ENCODE results near the gene CLBA1. TPM values are rescaled to one million over a fixed set of nuclear protein-coding genes. Genes with fewer than 3 reads are reported as not detected.

CLBA1 gene
- polyA plus RNA-seq, 4 donors, result 22.6 to 30.7 (median 25.1) TPM

DNA sequence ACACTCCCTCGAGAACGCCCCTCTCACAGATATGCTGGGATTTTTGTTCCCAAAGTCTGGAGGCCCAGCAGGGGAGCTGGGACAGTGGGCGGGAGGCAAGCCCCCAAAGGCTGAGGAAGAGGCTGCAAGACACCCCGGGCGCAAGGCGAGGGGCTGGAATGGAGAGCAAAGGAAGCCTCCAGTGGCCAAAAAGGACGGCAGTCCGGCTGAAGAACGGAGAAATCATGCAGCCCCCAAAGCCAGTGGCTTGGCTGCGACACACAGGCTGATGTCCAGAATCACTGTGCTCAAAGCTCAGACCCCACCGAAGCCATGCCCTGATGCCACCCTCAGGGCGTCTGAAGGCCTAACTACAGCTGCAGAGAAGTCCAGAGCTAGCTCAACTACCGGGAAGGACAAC, 10.9 kb downstream of the CLBA1 start:
- no peak for DNase-seq (ENCODE audit: low read depth in 4 of 4, low spot score in 3 of 4)

DNA sequence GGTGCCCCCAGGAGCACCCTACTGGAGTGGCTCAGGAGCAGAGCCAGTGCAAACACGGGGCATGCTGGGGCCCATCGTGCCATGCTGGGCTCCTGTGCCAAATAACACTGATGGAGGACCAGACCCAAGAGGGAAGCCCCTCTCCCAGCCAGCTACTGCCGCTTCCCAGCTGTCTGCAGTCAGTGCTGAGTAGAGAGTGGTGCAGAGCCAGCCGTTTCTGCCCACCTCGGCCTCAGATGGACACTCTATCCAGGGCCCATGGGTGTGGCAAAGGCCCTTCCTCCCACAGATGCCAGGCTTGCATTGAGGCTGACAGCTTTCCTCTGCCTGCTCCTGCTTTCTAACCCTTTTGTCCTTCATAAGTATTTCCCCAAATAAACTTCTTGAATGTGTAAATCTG, 13.2 kb downstream of the CLBA1 start:
- no peak for DNase-seq (ENCODE audit: low read depth in 4 of 4, low spot score in 3 of 4)

DNA sequence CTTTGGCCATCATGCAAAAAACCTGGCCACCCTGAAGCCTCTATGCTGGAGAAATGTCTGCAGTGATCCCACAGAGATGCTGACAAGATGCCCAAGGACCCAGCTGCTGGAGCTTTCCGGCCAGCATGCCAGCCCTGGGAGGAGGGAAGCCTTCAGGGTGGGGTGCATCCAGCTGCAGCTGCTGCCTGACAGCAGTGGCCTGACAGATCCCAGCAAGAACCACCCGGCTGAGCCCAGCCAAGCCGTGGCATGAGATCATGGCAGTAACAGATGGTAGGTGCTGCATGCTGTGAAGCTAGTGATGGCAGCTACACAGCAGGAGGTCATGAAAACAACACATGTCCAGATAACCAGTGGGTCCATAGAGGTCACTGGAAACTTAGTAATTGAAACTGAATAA, 13.8 kb downstream of the CLBA1 start:
- DNase-seq (ENCODE audit: low read depth in 4 of 4, low spot score in 3 of 4), result no peak

DNA sequence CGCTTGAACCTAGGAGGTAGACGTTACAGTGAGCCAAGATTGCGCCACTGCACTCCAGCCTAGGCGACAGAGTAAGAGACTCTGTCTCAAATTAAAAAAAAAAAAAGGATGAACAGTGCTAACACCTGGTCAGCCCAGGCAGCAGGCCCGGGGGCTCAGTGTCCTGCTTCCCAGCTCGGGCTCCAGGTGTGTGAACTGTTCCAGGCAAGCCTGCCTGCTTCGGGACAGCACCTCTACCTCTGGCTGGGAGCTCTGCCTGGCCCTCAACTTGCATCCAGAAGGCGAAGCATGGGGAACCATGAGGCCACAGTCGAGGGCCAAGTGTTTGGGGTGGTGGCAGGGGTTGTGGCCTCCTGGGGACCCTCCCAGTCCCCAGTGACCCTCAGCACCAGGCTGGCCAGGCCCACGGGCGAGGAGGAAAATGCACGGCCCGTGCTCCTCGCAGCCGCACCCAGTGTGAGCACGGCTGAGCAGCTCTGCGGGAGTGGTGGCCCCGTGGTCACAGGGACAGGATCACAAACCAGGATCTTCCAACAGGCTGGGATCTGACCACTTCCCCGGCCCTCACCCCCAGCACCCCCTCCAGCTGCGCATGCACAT, 19.8 kb downstream of the CLBA1 start:
- no peak for DNase-seq (ENCODE audit: low read depth in 4 of 4, low spot score in 3 of 4)

DNA sequence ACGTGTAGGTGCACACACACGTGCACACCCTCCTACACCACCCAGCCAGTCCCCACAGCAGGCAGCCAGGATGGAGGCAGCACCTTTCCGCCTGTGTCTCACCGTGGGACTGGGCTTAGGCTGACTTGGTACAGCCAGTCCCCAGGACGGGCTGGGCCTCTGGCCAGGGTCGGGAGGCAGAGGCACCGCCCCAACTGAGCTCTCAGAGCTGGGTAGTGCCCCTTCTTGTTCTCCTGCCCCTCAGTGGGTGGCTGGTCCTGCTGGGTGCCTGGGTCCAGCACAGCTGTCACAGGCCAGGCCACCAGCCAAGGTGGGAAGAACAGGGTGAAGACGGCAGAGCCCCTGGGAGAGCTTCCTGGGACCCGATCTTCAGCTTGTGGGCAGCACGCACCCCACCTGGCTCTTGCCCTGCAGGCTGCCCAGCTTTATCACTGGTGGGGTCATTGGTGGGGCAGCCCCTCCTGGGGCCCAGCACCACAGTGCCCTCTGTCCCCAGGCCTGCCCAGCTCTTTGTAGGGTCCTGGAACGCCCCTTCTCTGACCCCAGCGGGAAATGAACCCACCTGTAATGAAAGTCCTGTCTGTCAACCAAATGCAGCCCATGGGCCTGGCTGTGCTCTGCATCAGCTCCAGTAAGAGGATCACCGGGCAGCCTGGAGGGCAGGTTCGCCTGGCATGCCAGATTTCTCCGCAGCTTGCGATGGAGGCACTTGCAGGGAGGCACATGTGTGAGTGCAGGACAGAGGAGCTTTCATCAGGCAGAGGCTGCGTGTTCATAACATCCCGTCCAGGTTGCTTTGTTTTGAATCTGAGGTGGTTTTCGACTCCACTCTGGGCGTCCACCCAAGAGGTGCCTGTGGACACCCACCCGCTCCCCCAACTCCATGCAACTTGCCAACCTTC, 20.6 kb downstream of the CLBA1 start:
- DNase-seq (ENCODE audit: low read depth in 4 of 4, low spot score in 3 of 4), result no peak

DNA sequence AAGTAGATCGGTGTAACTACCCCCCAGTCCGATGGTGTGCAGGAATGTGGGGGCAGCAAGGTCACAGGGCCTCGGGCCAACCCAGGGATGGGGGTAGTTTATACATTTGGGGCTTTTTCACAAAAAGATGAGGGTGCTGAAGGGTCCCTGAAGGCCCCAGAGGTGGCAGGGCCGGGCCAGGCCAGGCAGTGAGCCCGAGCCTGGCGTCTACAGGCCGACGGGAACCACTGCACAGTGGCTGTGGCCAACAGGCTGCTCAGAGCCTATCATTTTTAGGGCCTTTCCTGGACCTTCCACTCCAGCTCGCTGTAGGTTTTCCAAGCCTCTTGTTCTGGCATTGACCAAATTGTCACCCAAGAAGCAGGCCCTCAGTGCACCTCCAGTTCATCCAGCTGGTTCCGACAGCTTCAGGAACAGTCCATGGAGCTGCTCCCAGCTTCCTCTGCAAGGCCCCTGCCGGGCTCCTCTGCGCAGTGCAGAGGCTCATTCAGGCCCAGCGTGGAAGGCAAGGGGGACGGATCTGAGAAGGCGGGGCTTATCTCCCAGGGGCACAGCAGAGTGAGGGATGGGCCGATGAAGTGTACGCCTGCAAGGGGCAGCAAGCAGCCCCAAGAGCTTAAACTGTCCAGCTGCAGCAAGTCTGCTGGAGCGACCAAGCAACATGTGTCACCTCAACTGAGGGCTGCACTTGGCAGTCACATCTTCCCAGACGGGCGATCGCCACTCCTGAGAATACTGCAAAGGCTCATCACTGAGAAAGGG, 21.4 kb downstream of the CLBA1 start:
- no peak for DNase-seq (ENCODE audit: low read depth in 4 of 4, low spot score in 3 of 4)

DNA sequence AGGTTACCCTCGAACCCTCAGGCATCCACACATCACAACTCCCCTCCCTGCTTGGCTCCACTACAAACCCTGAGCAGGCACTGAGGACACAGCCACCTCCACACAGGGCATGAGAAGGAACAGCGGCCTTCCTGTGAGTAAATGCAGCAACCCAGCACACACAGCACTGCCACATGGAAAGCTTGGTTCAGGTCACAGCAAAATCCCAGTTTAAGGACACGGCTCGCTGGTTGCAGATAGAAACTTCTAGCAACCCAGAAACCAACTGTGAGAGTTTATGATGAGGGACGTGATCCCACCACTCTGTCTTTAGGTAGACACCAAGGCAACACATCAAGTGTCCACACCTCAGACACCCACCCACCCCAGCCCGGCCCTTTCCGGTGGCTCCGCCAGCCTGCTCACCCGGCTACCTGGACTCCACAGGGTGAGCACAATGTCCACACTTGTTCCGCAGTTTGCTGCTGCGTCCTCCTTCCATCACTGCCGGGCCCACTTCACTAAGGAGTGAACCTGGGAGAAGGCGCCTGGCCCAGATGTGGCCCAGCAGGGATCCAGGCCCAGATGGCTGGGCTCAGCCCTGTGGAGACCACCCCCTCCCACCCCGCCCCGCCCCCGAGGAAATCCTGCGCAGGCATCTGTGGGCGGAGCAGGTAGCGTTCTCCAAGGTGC, 22.1 kb downstream of the CLBA1 start:
- DNase-seq (ENCODE audit: low read depth in 4 of 4, low spot score in 3 of 4), result no peak

DNA sequence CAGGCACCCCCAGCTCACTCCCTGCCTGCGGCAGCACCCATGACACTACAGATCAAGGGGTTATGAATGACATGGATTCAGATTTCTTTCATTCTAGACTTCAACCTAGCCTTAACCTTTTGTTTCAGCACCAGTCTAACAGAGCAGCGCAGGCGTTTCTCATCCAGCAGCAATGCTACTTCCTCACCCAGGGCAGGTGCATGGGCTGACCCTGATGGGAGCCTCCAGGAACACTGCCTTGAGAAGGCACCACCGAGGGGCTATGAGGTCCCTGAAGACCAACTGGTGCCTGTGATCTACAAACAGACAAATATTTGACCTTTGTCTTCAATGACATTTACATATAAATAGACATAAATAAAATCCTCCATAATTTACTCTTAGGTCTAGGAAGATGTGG, 24.5 kb downstream of the CLBA1 start:
- DNase-seq (ENCODE audit: low read depth in 4 of 4, low spot score in 3 of 4), result no peak

DNA sequence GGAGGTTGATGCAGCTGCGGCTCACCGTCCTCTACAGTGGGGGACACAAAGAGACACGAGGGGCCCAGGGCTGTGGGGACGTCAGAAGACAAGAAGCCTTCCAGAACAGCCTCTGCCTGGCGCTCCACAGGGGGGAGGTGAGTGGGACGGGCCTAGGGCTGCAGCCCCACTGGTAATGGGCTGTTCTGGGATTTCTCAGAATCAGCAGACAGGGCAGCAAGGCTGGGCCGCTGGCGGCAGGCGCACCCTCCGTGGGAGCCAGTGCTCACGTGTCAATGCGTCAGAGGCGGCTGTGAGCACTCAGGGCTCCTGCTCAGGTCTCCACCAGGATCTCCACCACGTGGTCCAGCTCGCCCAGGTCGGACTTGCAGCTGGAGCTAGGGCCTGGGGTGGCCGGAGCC, 25.3 kb downstream of the CLBA1 start:
- no peak for DNase-seq (ENCODE audit: low read depth in 4 of 4, low spot score in 3 of 4)

DNA sequence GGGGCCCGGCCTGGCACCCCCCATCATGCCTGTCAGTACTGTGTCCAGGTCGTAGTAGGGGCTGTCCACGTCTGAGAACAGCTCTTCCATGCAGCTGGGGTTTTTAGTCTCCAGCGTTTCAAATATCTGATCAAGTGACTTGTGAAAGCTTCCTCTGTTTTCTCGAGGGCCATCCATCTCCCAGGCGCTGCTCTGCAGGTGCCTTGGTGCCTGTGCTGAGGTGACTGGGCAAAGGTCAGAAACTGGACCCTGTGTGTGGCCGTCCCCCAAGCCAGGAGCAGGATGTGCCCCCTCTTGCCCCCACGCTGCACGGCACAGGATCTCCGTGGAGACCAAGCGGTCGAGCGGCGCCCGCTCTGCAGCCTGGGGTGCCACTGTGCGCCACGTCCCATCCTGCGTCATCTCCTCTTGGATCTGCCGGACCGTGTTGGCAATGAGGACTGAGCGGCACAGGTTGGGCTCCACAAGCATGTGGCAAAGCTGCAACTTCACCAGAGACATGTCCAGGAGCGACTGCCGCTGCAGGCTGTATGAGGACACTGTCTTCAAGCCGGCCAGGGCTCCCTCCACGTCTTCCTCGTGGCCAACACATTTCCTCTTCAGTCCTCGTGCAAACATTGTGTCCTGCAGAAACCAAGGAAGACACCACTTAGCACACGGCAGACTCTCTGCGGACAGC, 25.9 kb downstream of the CLBA1 start:
- DNase-seq (ENCODE audit: low read depth in 4 of 4, low spot score in 3 of 4), result no peak

DNA sequence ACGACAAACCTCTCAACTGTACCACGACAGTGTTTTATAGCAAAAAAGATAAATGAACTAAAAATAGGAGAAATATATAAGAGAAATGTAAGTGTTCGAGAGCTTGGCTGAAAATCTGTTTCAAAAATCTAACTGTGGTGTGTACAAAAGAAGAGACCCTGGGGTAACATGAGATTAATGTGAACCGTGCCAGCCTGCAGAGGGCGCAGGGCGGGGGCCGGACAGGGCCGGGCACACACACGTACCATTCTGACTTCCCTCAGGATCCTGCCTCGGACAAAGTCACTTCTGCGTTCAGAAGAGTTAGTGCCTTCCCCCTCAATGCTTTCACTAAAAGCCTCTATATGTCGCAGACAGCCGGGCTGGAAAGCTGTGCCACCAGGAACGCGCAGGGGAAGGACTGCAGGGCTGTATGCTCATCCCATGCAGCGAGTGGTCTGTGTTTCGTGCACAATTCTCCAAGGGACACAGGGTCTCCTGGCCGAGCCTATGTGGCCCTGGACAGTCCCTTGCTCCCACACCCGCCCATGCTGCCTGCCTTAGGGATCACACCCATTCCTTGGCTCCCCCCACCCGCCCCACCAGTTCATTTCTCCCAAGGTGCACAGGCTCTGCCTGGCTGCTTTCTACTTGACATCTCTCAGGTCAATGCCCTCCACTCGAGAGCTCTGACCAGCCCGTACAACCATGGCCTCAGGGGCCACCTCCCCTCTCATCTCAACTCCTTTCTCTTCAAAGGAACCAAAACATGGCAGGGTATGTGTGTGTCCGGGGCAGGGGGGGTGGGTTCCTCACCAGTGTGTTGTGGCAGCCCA, 26.8 kb downstream of the CLBA1 start:
- no peak for DNase-seq (ENCODE audit: low read depth in 4 of 4, low spot score in 3 of 4)

DNA sequence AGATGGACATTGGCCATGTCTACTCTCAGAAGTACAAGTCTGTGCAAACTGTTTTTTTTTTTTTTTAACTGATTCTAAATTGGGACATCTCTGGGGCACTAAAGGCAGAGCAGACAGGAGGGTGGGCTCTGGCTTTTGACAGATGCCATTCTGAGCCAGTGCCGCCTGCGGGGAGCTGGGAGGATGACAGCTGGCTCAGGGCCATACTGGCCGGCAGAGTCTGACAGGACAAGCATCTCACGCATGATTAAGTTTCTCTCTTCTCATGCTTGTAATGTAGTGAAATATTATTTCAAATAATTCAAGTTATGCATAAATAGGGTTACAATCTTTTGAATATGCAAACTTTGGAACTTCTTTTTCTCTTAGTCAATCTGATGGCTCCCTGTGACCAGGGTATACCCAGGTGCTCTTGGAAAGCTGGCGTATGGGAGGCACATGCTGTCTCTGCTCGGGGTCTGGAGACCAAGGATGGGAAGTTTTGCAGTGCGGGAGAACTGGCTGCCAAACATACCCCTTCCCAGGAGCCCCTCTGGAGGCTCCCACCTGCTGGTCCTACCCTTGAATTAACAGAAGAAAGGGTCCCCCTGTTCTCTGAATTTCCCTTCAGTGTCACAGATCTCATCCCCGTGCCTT, 27.7 kb downstream of the CLBA1 start:
- DNase-seq (ENCODE audit: low read depth in 4 of 4, low spot score in 3 of 4), result no peak

DNA sequence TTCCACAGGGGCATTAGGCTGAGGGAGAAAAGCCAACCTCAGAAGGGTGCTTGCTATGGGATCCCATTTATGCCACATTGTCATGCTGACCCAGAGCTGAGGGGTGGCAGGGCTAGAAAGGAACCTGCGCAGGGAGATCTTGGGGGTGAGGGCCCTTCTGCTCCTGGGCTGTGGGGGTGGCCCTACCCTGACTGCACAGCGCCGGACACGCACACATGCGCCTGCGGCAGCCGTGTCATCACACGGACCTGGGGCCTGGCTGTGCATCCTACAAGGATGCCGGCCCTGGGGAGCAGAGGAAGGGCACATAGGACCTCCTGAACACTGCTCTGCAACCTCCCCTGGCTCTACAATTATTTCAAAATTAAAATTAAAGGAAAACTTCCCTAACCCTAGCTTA, 28.4 kb downstream of the CLBA1 start:
- no peak for DNase-seq (ENCODE audit: low read depth in 4 of 4, low spot score in 3 of 4)

DNA sequence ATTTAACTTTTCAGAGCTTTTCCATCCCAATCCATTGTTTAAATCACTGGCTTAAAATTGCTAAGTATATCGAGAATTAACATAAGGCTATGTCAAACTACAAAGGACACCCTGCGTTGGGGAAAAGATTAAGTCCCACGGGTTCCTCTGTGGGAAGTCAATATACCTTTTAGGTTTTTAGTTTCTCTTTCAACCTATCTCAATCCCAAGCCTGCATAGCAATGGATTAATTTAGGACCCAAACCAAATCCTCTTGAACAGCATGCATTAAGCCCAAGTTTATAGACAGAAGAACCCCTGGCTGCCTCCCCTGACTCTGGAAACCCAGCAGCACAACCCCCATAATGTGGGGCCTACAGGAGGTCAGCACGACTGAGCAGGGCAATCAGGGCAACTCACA, 29.0 kb downstream of the CLBA1 start:
- DNase-seq (ENCODE audit: low read depth in 4 of 4, low spot score in 3 of 4), result no peak

DNA sequence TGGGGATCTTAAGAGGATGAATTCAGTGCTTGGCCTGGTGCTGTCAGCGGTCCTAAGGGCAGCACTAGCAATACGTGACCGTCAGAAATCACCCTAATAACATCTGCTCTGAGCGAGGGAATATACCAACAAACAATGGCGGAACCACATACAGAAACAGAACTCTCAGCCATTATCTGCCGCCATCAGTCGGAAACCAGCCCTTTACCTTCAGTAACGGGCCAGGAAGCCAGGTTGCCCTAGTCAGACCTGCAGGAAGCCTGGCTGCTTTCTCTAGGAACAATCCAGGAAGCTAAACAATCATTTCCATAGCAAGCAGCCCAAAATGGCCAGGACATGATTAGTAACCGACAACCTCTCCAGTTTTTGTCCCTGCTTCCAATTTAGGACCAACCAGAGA, 29.7 kb downstream of the CLBA1 start:
- DNase-seq (ENCODE audit: low read depth in 4 of 4, low spot score in 3 of 4), result no peak

DNA sequence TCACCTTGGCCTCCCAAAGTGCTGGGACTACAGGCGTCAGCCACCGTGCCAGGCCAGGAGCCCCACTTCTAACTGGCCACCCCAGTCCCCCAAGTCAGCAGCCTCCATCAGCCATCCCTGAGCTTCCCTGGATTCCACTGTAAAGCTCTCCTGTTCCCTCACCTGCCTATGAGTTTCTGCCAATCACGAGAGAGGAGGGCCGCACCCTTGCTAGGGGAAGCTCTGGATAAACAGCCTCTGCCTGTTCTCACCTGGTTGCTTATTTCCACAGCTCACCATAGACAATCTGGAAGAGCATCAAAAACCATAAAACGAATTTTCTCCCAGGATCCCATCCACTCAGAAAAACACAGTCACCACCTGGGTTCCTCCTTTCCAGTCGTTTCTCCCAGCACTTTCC, 30.3 kb downstream of the CLBA1 start:
- DNase-seq (ENCODE audit: low read depth in 4 of 4, low spot score in 3 of 4), result no peak

DNA sequence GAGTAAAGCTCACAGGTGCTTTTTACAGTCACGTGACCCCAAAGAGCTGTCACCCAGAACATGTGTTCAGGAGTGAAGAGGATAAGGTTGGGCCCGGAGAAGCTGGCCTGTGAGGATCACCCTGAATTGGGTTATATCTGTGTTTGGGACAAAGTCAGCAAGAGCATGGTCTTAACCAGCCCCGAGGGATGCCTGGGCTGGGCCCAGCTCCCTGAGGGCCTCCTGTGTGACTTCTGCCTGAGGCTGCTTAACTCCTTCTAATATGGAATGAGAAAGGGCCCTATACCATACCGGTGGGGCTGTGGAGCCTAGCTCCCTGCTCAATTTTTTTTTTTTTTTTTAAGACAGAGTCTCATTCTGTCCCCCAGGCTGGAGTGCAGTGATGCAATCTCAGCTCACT, 32.8 kb downstream of the CLBA1 start:
- no peak for DNase-seq (ENCODE audit: low read depth in 4 of 4, low spot score in 3 of 4)

DNA sequence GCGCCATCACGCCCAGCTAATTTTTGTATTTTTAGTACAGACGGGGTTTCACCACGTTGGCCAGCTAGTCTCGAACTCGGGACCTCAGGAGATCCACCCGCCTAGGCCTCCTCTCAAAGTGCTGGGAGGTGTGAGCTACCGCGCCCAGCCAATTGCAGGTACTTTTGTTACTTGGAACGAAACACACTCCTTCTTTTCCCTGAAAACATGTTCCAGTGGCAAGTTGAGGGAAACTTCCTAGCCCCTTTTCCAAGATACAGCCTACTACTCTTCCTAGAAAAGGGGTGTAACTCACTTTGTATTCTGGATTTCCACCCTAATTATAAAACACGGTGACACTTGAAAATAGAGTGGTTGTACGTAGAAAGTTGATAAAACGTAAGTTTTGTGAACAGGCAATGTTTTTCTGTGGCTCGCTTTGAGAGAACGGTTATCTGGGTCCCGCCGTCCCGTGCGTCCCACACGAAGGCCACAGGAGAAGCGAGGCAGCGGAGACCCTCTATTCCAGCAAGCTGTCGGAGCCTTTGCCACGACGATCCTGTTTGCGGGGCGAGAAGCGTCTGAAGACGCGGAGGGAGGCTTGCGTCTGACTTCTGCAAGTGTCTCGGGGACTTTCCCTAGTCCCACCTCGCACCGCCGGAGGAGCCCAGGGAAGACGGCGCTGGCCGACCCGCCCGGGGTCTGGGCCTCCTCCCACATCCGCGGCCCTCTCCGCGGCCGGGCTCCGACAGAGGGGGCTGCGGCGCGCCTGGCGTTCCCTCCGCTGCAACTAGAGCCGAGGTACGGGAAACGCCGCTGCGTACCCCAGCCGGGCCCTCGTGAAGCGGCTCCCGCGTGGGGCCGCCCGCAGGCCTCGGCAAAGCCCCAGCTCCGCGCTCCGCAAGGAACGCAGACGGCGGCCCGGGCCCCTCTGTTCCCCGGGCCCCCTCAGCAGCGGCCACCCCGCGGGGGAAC, 34.5 kb downstream of the CLBA1 start:
- peak in 1 of 4 donors; percentile 44 for DNase-seq (ENCODE audit: low read depth in 4 of 4, low spot score in 3 of 4)

Measured in right renal pelvis (tissue), 4 donors.